Spinal cord (tissue), 10 donors: ENCODE measurements around the gene PPP1R9A. TPM values are rescaled to one million over a fixed set of nuclear protein-coding genes. Genes with fewer than 3 reads are reported as not detected.

Source experiments
- DNase-seq, 6 donors: peaks; one replicate each; pipeline versions ENCODE4 v3.0.0 to v3.0.0-alpha.2; 2013 to 2015; ENCODE audit warnings: low spot score in 6 of 6, low read depth in 4 of 6
- H3K27ac ChIP-seq: one replicate; pipeline ENCODE4 v1.5.1; 2013; ENCODE audit warnings: low read depth, low read length, control low read depth
- H3K27me3 ChIP-seq: one replicate; pipeline ENCODE4 v1.6.1; 2013; ENCODE audit warnings: low read length; ENCODE audit not compliant: control insufficient read depth, insufficient read depth
- H3K36me3 ChIP-seq: one replicate; pipeline ENCODE4 v1.6.1; 2013; ENCODE audit warnings: low read length; ENCODE audit not compliant: control insufficient read depth, insufficient read depth
- H3K4me1 ChIP-seq: one replicate; pipeline ENCODE4 v1.6.1; 2013; ENCODE audit warnings: low read length; ENCODE audit not compliant: control insufficient read depth, insufficient read depth
- H3K4me3 ChIP-seq: one replicate; pipeline ENCODE4 v1.5.1; 2013; ENCODE audit warnings: low read depth, low read length, control low read depth
- H3K9me3 ChIP-seq: one replicate; pipeline ENCODE4 v1.6.1; 2013; ENCODE audit warnings: low read length; ENCODE audit not compliant: control insufficient read depth, insufficient read depth
- WGBS: methylation state at CpG from one replicate; pipeline ENCODE4 v1.1.5; 2013; ENCODE audit warnings: missing lambda C conversion rate; ENCODE audit not compliant: insufficient coverage; 5-methylcytosine and 5-hydroxymethylcytosine counted together
- polyA plus RNA-seq, 2 donors: library from polyadenylated mRNA; unstranded; fragments of 120-200 nt; gene quantifications; one replicate each; pipeline ENCODE4 v1.2.1, GENCODE V29; 2013; ENCODE audit not compliant: insufficient read length in 2 of 2
- total RNA-seq, 2 donors: library from RNA; depleted of rRNA in 1 of 2; stranded (reverse); fragments of 120-200 nt in 1 of 2; fragments of >200 nt in 1 of 2; gene quantifications; one replicate each; pipeline versions ENCODE4 v1.2.3 to v1.2.4, GENCODE V29; 2013 to 2014
- donor health status: healthy.

Gene PPP1R9A
- total and polyA plus RNA-seq, 4 donors = 23.4 to 69.9 (median 38.0) TPM

- no peak overlapping the region for H3K4me3 ChIP-seq
- DNase-seq = no peak
- H3K36me3 ChIP-seq = no peaks in the 10 kb centered on the region
- no peaks in the 10 kb centered on the region for H3K9me3 ChIP-seq
- WGBS = no CpG with 5 or more reads among the region's 5 CpGs
- no peaks in the 10 kb centered on the region for H3K4me1 ChIP-seq
- no peak overlapping the region for H3K27ac ChIP-seq
- H3K27me3 ChIP-seq = no peaks in the 10 kb centered on the region
Measured at GRCh38 chr7:95269640-95270039, 362.2 kb downstream of the PPP1R9A start.

- WGBS = 96% methylated on average over 2 of the region's 2 CpGs
- no peaks in the 10 kb centered on the region for H3K9me3 ChIP-seq
Measured at GRCh38 chr7:95276114-95276513, 368.7 kb downstream of the PPP1R9A start.

GRCh38 chr7:95279417-95279816, 372.0 kb downstream of the PPP1R9A start:
- H3K9me3 ChIP-seq = no peaks in the 10 kb centered on the region
- no peak overlapping the region for H3K27ac ChIP-seq
- no CpG with 5 or more reads among the region's 2 CpGs for WGBS
- no peak overlapping the region for H3K4me3 ChIP-seq
- H3K4me1 ChIP-seq = no peaks in the 10 kb centered on the region
- H3K36me3 ChIP-seq = no peaks in the 10 kb centered on the region
- H3K27me3 ChIP-seq = no peaks in the 10 kb centered on the region
- DNase-seq = no peak

More at GRCh38 chr7:95276114-95276513, 368.7 kb downstream of the PPP1R9A start:
- Histone ChIP-seq H3K36me3 (no peaks in the 10 kb centered on the region), H3K4me3 (no peak overlapping the region), H3K27me3 (no peaks in the 10 kb centered on the region), H3K4me1 (no peaks in the 10 kb centered on the region), H3K27ac (no peak overlapping the region)
- no peak for DNase-seq

- H3K36me3 ChIP-seq = peaks cover 7% of the 10 kb centered on the region
- 100% methylated on average over 1 of the region's 2 CpGs for WGBS
- H3K9me3 ChIP-seq = no peaks in the 10 kb centered on the region
- H3K4me1 ChIP-seq = no peaks in the 10 kb centered on the region
- no peak for DNase-seq
- H3K4me3 ChIP-seq = no peak overlapping the region
- H3K27ac ChIP-seq = no peak overlapping the region
- no peaks in the 10 kb centered on the region for H3K27me3 ChIP-seq
Measured at GRCh38 chr7:95286096-95286495, 378.7 kb downstream of the PPP1R9A start.

- Histone ChIP-seq H3K27ac (no peak overlapping the region), H3K36me3 (peaks cover 7% of the 10 kb centered on the region), H3K4me1 (no peaks in the 10 kb centered on the region), H3K9me3 (no peaks in the 10 kb centered on the region), H3K4me3 (no peak overlapping the region), H3K27me3 (no peaks in the 10 kb centered on the region)
- DNase-seq = no peak
- 100% methylated on average over 3 of the region's 7 CpGs for WGBS
Measured at GRCh38 chr7:95290166-95290830, 382.9 kb downstream of the PPP1R9A start.

- no peak for DNase-seq
- Histone ChIP-seq H3K9me3 (no peaks in the 10 kb centered on the region), H3K4me1 (no peaks in the 10 kb centered on the region), H3K36me3 (no peaks in the 10 kb centered on the region), H3K27ac (no peak overlapping the region), H3K4me3 (no peak overlapping the region), H3K27me3 (no peaks in the 10 kb centered on the region)
Measured at GRCh38 chr7:95295397-95295796, 388.0 kb downstream of the PPP1R9A start.

GRCh38 chr7:95296456-95296855, 389.1 kb downstream of the PPP1R9A start:
- H3K4me3 ChIP-seq = no peak overlapping the region
- no peak overlapping the region for H3K27ac ChIP-seq
- no peaks in the 10 kb centered on the region for H3K27me3 ChIP-seq
- DNase-seq = no peak
- no peaks in the 10 kb centered on the region for H3K36me3 ChIP-seq
- WGBS = 90% methylated on average over 4 of the region's 6 CpGs
- no peaks in the 10 kb centered on the region for H3K4me1 ChIP-seq
- no peaks in the 10 kb centered on the region for H3K9me3 ChIP-seq

- Histone ChIP-seq H3K4me3 (no peak overlapping the region), H3K9me3 (no peaks in the 10 kb centered on the region), H3K27me3 (no peaks in the 10 kb centered on the region), H3K4me1 (no peaks in the 10 kb centered on the region), H3K36me3 (no peaks in the 10 kb centered on the region), H3K27ac (no peak overlapping the region)
- DNase-seq = no peak
- no CpG with 5 or more reads among the region's 1 CpG for WGBS
Measured at GRCh38 chr7:95297041-95297440, 389.6 kb downstream of the PPP1R9A start.

GRCh38 chr7:95298091-95298490, 390.7 kb downstream of the PPP1R9A start:
- Histone ChIP-seq H3K4me3 (no peak overlapping the region), H3K36me3 (no peaks in the 10 kb centered on the region), H3K27me3 (no peaks in the 10 kb centered on the region), H3K27ac (no peak overlapping the region), H3K4me1 (no peaks in the 10 kb centered on the region), H3K9me3 (no peaks in the 10 kb centered on the region)
- no peak for DNase-seq
- WGBS = 100% methylated on average over 3 of the region's 3 CpGs

GRCh38 chr7:95303013-95303905, 395.9 kb downstream of the PPP1R9A start:
- H3K36me3 ChIP-seq = no peaks in the 10 kb centered on the region
- no peak overlapping the region for H3K4me3 ChIP-seq
- peak in 1 of 6 donors; percentile 30 for DNase-seq
- no peaks in the 10 kb centered on the region for H3K4me1 ChIP-seq
- 81% methylated on average over 4 of the region's 9 CpGs for WGBS
- no peak overlapping the region for H3K27ac ChIP-seq
- H3K27me3 ChIP-seq = no peaks in the 10 kb centered on the region
- no peaks in the 10 kb centered on the region for H3K9me3 ChIP-seq
